Umbilical cord (tissue), 2 donors: ENCODE measurements around the gene MAP6D1. TPM values are rescaled to one million over a fixed set of nuclear protein-coding genes. Genes with fewer than 3 reads are reported as not detected.

Source experiments
- DNase-seq: peaks from one replicate; pipeline ENCODE4 v3.0.0-alpha.2; 2015; ENCODE audit warnings: low spot score
- total RNA-seq: library from RNA; depleted of rRNA; stranded (reverse); fragments of >200 nt; gene quantifications from one replicate; pipeline ENCODE4 v1.2.3, GENCODE V29; 2014; ENCODE audit warnings: low replicate concordance; ENCODE audit not compliant: insufficient read depth

MAP6D1 gene
- total RNA-seq, 1 donor from 2014 or later = 5.8 TPM

GRCh38 chr3:183823963-183824362 lies 1.4 kb downstream of the MAP6D1 start:
- no peak for DNase-seq

GRCh38 chr3:183822631-183823030 lies 2.7 kb downstream of the MAP6D1 start:
- no peak for DNase-seq

GRCh38 chr3:183819831-183820230 lies 5.5 kb downstream of the MAP6D1 start:
- no peak for DNase-seq

- no peak for DNase-seq
These were observed 6.4 kb downstream of the MAP6D1 start for GRCh38 chr3:183818706-183819624.

- DNase-seq = no peak
These were observed 7.2 kb downstream of the MAP6D1 start for GRCh38 chr3:183818041-183818620.

- DNase-seq = no peak
These were observed 7.7 kb downstream of the MAP6D1 start for GRCh38 chr3:183817639-183818038.

GRCh38 chr3:183816681-183817510 lies 8.5 kb downstream of the MAP6D1 start:
- DNase-seq = no peak

- no peak for DNase-seq
These were observed 9.4 kb downstream of the MAP6D1 start for GRCh38 chr3:183815951-183816475.

GRCh38 chr3:183815563-183815940 lies 9.8 kb downstream of the MAP6D1 start:
- no peak for DNase-seq

GRCh38 chr3:183814240-183814639 lies 11.1 kb downstream of the MAP6D1 start:
- DNase-seq = no peak

- DNase-seq = peak; percentile 16
These were observed 12.5 kb downstream of the MAP6D1 start for GRCh38 chr3:183812761-183813445.

GRCh38 chr3:183811638-183812037 lies 13.7 kb downstream of the MAP6D1 start:
- DNase-seq = no peak

- DNase-seq = no peak
These were observed 14.5 kb downstream of the MAP6D1 start for GRCh38 chr3:183810643-183811594.

- DNase-seq = no peak
These were observed 16.1 kb downstream of the MAP6D1 start for GRCh38 chr3:183809270-183809669.

- no peak for DNase-seq
These were observed 17.0 kb downstream of the MAP6D1 start for GRCh38 chr3:183808355-183808754.

GRCh38 chr3:183807881-183808280 lies 17.5 kb downstream of the MAP6D1 start:
- no peak for DNase-seq

- DNase-seq = no peak
These were observed 18.1 kb downstream of the MAP6D1 start for GRCh38 chr3:183807209-183807728.

GRCh38 chr3:183802989-183803388 lies 22.4 kb downstream of the MAP6D1 start:
- DNase-seq = peak; percentile 49

GRCh38 chr3:183801601-183802000 lies 23.8 kb downstream of the MAP6D1 start:
- no peak for DNase-seq
